Ovary (tissue), 3 donors: ENCODE data around the gene TMEM214.

Source experiments
- CTCF ChIP-seq, 3 donors: fragments of 450-650 bp in 2 of 3; fragments of 200-600 bp in 1 of 3; IDR thresholded peaks; one replicate each; pipeline versions ENCODE4 v1.5.1 to v1.8.0; 2016 to 2022; ENCODE audit warnings: antibody characterized with exemption in 3 of 3, mild to moderate bottlenecking in 1 of 3
- EP300 ChIP-seq: sonication (generic); formaldehyde crosslinking; IDR thresholded peaks from one replicate; pipeline ENCODE4 v1.6.1; 2017; ENCODE audit warnings: antibody characterized with exemption
- POLR2A ChIP-seq: fragments of 450-650 bp; IDR thresholded peaks from one replicate; pipeline ENCODE4 v1.6.1; 2017; ENCODE audit warnings: antibody characterized with exemption, mild to moderate bottlenecking, moderate library complexity
- donor health status: DM: no; HTN: no; CAD: no.

- no peak for TF ChIP-seq CTCF (IDR thresholded peaks at IDR 0.05)
- TF ChIP-seq POLR2A: no peak
- no peak for TF ChIP-seq EP300
Observed at GRCh38 chr2:27069436-27069835, 36.7 kb downstream of the TMEM214 start.
